HG02571 (cell line): Measurements from ENCODE around the gene TGIF1.
"Not testable (repeated sequence)": the region's sequence is repeated elsewhere in the genome, so short reads cannot be mapped to it uniquely, and the experiment has no call there.

Source experiments
- ATAC-seq: cut with Tn5 transposase; IDR thresholded peaks from one replicate; pipeline ENCODE4 v1.9.1; 2021; ENCODE audit warnings: mild to moderate bottlenecking, moderate library complexity; ENCODE audit not compliant: unreplicated experiment

TGIF1 gene

GRCh38 chr18:3455090-3455635 lies 5.2 kb downstream of the TGIF1 start:
- ATAC-seq: no peak

GRCh38 chr18:3455907-3456685 lies 6.1 kb downstream of the TGIF1 start:
- ATAC-seq: no peak

GRCh38 chr18:3456686-3457069 lies 6.7 kb downstream of the TGIF1 start:
- ATAC-seq: no peak

GRCh38 chr18:3457261-3457724 lies 7.3 kb downstream of the TGIF1 start:
- ATAC-seq: no peak

GRCh38 chr18:3458378-3458777 lies 8.4 kb downstream of the TGIF1 start:
- ATAC-seq: no peak

- ATAC-seq: no peak
Measured at GRCh38 chr18:3458952-3459853, 9.2 kb downstream of the TGIF1 start.

- ATAC-seq: no peak
Measured at GRCh38 chr18:3460823-3461398, 10.9 kb downstream of the TGIF1 start.

- ATAC-seq: no peak
Measured at GRCh38 chr18:3461704-3462103, 11.7 kb downstream of the TGIF1 start.

GRCh38 chr18:3463051-3463450 lies 13.1 kb downstream of the TGIF1 start:
- ATAC-seq: no peak

- no peak for ATAC-seq
Measured at GRCh38 chr18:3466045-3466444, 16.1 kb downstream of the TGIF1 start.

GRCh38 chr18:3466872-3467271 lies 16.9 kb downstream of the TGIF1 start:
- ATAC-seq: no peak

- no peak for ATAC-seq
Measured at GRCh38 chr18:3468066-3468705, 18.2 kb downstream of the TGIF1 start.

GRCh38 chr18:3468833-3469232 lies 18.9 kb downstream of the TGIF1 start:
- ATAC-seq: no peak

GRCh38 chr18:3471141-3471648 lies 21.2 kb downstream of the TGIF1 start:
- ATAC-seq: no peak

- not testable (repeated sequence) for ATAC-seq
Measured at GRCh38 chr18:3472121-3472520, 22.1 kb downstream of the TGIF1 start.

GRCh38 chr18:3472681-3473544 lies 22.9 kb downstream of the TGIF1 start:
- ATAC-seq: no peak

- ATAC-seq: no peak
Measured at GRCh38 chr18:3478262-3478978, 28.4 kb downstream of the TGIF1 start.

GRCh38 chr18:3479978-3480509 lies 30.1 kb downstream of the TGIF1 start:
- ATAC-seq: no peak
